ENCODE measurements around the gene APBB2. TPM values are rescaled to one million over a fixed set of nuclear protein-coding genes. Genes with fewer than 3 reads are reported as not detected.

APBB2 gene
- total and polyA plus RNA-seq, 3 experiments from 2014 or later, result 0.86 to 1.1 TPM; not detected in 1

DNA sequence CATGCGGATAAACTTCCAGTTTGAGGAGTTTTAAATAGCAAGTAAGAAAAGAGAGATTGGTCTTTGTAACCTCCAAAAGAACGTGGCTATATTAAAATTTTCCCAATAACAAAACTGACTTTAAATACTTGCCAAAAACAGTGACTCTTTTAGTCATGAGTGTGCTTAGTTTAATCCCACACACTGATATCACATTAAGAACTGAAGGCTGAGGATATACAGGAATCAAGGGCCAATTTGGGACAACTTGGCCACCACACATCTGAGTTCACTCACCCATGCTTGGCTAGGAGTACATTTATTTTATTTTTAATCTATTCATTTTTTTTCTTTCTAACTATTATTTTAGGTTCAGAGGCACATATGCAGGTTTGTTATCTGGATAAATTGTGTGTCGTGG lies 110.2 kb downstream of the APBB2 start:
- Histone ChIP-seq H3K36me3 (ENCODE audit: insufficient read depth, low read length) (no peaks in the 10 kb centered on the region), H3K9me3 (ENCODE audit: low read length) (no peaks in the 10 kb centered on the region), H3K27ac (ENCODE audit: low read depth, low read length) (no peak overlapping the region), H3K4me3 (ENCODE audit: low read length) (no peak overlapping the region), H3K4me1 (ENCODE audit: insufficient read depth, low read length) (no peaks in the 10 kb centered on the region), H3K27me3 (ENCODE audit: insufficient read depth, low read length, poor library complexity, severe bottlenecking) (no peaks in the 10 kb centered on the region)
- H3K9me3 Mint-ChIP-seq, result peaks cover 0 to 6% (median 0%) of the 10 kb centered on the region in 5 donors
- POLR2A ChIA-PET, result no interaction called here
- H3K27ac Mint-ChIP-seq, result no peak overlapping the region
- H3K4me3 Mint-ChIP-seq, result no peak overlapping the region
- no peaks in the 10 kb centered on the region for H3K27me3 Mint-ChIP-seq
- H3K4me1 Mint-ChIP-seq, result no peaks in the 10 kb centered on the region
- no peak for DNase-seq
- CTCF ChIA-PET, result no interaction called here
- no peaks in the 10 kb centered on the region for H3K36me3 Mint-ChIP-seq

DNA sequence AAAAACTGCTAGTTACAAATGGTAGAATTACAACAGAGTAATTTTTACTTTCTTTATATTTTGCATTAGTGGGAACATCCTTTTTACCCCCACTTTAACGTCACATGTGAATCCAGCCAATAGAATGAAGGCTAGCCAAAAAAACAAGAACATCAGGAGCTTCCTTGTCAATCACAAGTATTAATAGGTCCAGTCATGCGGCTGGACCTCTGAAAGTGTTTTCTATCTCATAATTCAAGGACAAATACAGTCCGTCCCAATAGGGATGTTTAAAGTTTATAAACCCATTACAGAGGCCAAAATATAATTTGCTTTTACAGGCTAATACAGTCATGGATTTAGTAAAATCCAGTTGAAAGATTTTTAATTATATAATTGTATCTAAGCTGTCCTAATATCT lies 110.7 kb downstream of the APBB2 start:
- H3K4me3 Mint-ChIP-seq, result no peak overlapping the region
- DNase-seq, result no peak
- no peak overlapping the region for H3K27ac Mint-ChIP-seq
- H3K9me3 Mint-ChIP-seq, result peaks cover 0 to 6% (median 0%) of the 10 kb centered on the region in 5 donors
- H3K27me3 ChIP-seq (ENCODE audit: insufficient read depth, low read length, poor library complexity, severe bottlenecking), result no peaks in the 10 kb centered on the region
- no peaks in the 10 kb centered on the region for H3K36me3 ChIP-seq (ENCODE audit: insufficient read depth, low read length)
- H3K27ac ChIP-seq (ENCODE audit: low read depth, low read length), result no peak overlapping the region
- no peaks in the 10 kb centered on the region for H3K9me3 ChIP-seq (ENCODE audit: low read length)
- no peaks in the 10 kb centered on the region for H3K4me1 ChIP-seq (ENCODE audit: insufficient read depth, low read length)
- no peaks in the 10 kb centered on the region for H3K36me3 Mint-ChIP-seq
- no peak overlapping the region for H3K4me3 ChIP-seq (ENCODE audit: low read length)
- POLR2A ChIA-PET, result no interaction called here
- H3K4me1 Mint-ChIP-seq, result no peaks in the 10 kb centered on the region
- CTCF ChIA-PET, result no interaction called here
- H3K27me3 Mint-ChIP-seq, result no peaks in the 10 kb centered on the region

DNA sequence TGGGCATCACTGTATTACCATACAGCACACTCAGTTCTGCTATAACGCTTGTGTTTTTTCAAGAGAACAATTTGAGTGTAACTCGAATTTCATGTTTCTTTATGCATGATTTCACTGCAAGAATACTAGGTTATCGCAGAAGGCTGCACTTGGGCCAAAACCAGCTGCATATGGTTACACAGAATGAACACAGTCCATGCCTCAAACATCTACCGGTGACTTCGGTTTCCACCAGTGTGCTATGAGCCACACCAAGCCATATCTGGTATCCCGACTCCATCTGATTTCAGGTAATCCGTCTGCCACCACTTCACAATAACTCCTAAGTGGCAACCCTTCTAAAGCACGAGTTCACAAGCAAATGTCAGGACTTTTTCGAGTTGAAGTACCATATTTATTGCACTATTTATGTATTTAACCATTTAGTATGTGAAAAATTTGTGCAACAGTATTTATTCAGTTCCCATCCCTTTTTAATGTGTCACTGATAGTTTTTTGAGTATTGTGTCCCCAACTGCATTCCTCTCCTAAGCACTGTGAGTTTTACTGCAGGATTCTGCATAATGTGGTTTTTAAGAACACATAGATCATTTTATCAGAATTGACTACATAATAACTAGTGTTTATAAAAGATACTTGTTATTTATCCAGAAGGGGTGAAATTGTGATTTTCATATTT lies 111.8 kb downstream of the APBB2 start:
- H3K4me1 Mint-ChIP-seq, result no peaks in the 10 kb centered on the region
- H3K27me3 ChIP-seq (ENCODE audit: insufficient read depth, low read length, poor library complexity, severe bottlenecking), result no peaks in the 10 kb centered on the region
- peaks cover 0 to 6% (median 0%) of the 10 kb centered on the region in 5 donors for H3K9me3 Mint-ChIP-seq
- ChIA-PET POLR2A (no interaction called here), CTCF (no interaction called here)
- no peaks in the 10 kb centered on the region for H3K36me3 ChIP-seq (ENCODE audit: insufficient read depth, low read length)
- H3K36me3 Mint-ChIP-seq, result no peaks in the 10 kb centered on the region
- no peak overlapping the region for H3K4me3 Mint-ChIP-seq
- H3K27me3 Mint-ChIP-seq, result peaks cover 0 to 1% of the 10 kb centered on the region in 2 donors
- DNase-seq, result no peak
- no peaks in the 10 kb centered on the region for H3K9me3 ChIP-seq (ENCODE audit: low read length)
- H3K4me1 ChIP-seq (ENCODE audit: insufficient read depth, low read length), result no peaks in the 10 kb centered on the region
- H3K27ac ChIP-seq (ENCODE audit: low read depth, low read length), result no peak overlapping the region
- no peak overlapping the region for H3K27ac Mint-ChIP-seq
- no peak overlapping the region for H3K4me3 ChIP-seq (ENCODE audit: low read length)

DNA sequence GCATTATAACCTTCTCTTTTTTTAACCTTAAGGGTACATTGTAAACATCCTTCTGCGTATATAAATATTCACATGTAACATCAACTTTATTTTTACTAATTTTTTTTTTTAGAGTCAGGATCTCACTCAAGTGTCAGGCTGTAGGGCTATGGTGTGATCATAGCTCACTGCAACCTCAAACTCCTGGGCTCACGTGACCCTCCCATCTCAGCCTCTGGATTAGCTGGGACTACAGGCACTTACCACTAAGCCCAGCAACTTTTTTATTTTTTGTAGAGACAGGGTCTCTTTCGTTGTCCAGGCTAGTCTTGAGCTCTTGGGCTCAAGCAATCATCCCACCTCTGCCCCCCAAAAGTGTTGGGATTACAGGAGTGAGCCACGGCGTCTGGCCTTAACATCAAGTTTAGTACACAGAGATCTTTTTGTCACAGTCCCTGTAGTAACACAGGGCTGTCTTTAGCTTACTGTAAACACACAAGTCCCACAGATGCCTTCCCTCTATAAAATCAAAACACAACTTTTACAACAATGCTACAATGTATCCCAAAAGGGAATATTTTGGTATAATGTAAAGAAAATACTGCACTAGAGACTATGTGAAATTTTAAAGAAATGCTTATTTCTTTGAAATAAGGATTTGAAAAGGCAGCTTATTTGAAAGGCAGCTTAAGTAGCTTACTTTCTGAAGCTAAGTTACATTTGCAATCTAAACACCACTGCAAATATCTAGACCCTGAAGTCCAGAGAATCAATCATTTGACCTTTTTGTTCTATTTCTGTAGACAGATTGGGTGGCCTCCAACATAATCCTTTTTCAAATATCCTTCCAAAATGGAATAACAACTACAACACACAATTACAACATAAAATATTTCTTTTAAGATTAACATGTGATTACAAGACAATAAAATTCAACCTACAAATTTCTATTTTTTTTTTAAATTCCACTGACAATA lies 116.0 kb downstream of the APBB2 start:
- Histone ChIP-seq H3K27ac (ENCODE audit: low read depth, low read length) (no peak overlapping the region), H3K9me3 (ENCODE audit: low read length) (no peaks in the 10 kb centered on the region), H3K27me3 (ENCODE audit: insufficient read depth, low read length, poor library complexity, severe bottlenecking) (no peaks in the 10 kb centered on the region), H3K4me3 (ENCODE audit: low read length) (no peak overlapping the region), H3K36me3 (ENCODE audit: insufficient read depth, low read length) (no peaks in the 10 kb centered on the region), H3K4me1 (ENCODE audit: insufficient read depth, low read length) (no peaks in the 10 kb centered on the region)
- Mint-ChIP-seq H3K36me3 (no peaks in the 10 kb centered on the region), H3K27me3 (peaks cover 0 to 5% of the 10 kb centered on the region in 2 donors), H3K4me3 (no peak overlapping the region), H3K27ac (no peak overlapping the region), H3K9me3 (peaks cover 0 to 2% (median 0%) of the 10 kb centered on the region in 5 donors), H3K4me1 (no peaks in the 10 kb centered on the region)
- POLR2A ChIA-PET, result no interaction called here
- no peak for DNase-seq
- CTCF ChIA-PET, result no interaction called here

DNA sequence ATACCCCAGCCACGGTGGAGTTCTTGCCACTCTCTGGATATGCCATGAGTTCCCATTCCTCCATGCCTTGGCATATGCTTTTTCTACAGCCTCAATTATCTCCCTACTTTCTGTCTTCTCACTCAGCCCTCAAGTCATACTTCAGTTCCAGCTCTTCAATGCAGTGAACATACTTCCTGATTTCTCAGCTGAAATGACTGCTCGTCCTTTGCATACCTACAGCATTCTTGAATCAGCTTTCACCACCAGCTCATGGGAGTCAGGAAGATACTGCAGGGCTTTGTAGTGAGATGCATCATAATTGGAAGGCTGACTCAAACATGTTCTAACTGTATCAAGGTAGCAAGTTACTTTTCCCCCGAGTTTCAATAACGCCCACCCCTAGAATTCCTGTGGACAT lies 118.4 kb downstream of the APBB2 start:
- H3K27ac Mint-ChIP-seq, result no peak overlapping the region
- DNase-seq, result no peak
- CTCF ChIA-PET, result no interaction called here

DNA sequence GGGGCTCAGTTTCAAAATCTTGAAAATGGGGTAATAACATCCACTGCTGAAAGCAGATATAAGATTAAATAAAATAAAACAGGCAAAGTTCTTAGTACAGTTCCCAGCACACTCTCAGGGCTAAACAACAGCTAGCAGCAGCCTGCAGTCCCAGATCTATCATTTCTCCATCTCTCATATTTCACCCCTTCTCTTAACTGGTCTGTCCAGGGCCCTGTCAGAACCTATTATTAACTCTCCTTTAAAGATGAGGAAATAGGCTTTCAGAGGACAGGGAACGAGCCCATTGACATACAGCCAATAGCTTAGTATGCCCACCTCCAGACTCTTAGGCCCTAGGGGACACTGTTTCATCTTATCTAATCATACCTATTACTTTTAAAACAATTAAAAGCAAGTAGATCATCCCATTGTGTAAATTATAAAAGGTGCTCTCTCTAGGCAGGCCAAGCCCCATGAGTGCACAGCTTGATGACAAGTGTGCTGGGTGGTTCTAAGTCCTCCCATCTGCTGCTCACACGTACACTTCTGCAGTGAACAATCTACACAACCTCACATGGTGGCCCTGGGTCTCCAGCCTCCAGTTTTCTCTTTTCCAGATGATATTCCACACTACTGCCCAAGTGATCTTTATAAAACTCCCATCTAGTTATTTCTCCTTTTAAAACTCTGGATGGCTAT lies 119.0 kb downstream of the APBB2 start:
- Histone ChIP-seq H3K27me3 (ENCODE audit: insufficient read depth, low read length, poor library complexity, severe bottlenecking) (no peaks in the 10 kb centered on the region), H3K36me3 (ENCODE audit: insufficient read depth, low read length) (no peaks in the 10 kb centered on the region), H3K4me3 (ENCODE audit: low read length) (no peak overlapping the region), H3K9me3 (ENCODE audit: low read length) (no peaks in the 10 kb centered on the region), H3K27ac (ENCODE audit: low read depth, low read length) (no peak overlapping the region), H3K4me1 (ENCODE audit: insufficient read depth, low read length) (no peaks in the 10 kb centered on the region)
- ChIA-PET POLR2A (no interaction called here), CTCF (no interaction called here)
- H3K4me3 Mint-ChIP-seq, result no peak overlapping the region
- H3K9me3 Mint-ChIP-seq, result peaks cover 0 to 6% (median 0%) of the 10 kb centered on the region in 5 donors
- H3K27ac Mint-ChIP-seq, result no peak overlapping the region
- peaks cover 0 to 5% of the 10 kb centered on the region in 2 donors for H3K27me3 Mint-ChIP-seq
- no peaks in the 10 kb centered on the region for H3K4me1 Mint-ChIP-seq
- no peaks in the 10 kb centered on the region for H3K36me3 Mint-ChIP-seq
- DNase-seq, result no peak

More for the DNA sequence above, 118.4 kb downstream of the APBB2 start:
- Mint-ChIP-seq H3K4me3 (no peak overlapping the region), H3K4me1 (no peaks in the 10 kb centered on the region), H3K27me3 (peaks cover 0 to 5% of the 10 kb centered on the region in 2 donors), H3K36me3 (no peaks in the 10 kb centered on the region), H3K9me3 (peaks cover 0 to 6% (median 0%) of the 10 kb centered on the region in 5 donors)
- H3K9me3 ChIP-seq (ENCODE audit: low read length), result no peaks in the 10 kb centered on the region
- no peaks in the 10 kb centered on the region for H3K27me3 ChIP-seq (ENCODE audit: insufficient read depth, low read length, poor library complexity, severe bottlenecking)
- no peaks in the 10 kb centered on the region for H3K4me1 ChIP-seq (ENCODE audit: insufficient read depth, low read length)
- H3K4me3 ChIP-seq (ENCODE audit: low read length), result no peak overlapping the region
- no peaks in the 10 kb centered on the region for H3K36me3 ChIP-seq (ENCODE audit: insufficient read depth, low read length)
- POLR2A ChIA-PET, result no interaction called here
- H3K27ac ChIP-seq (ENCODE audit: low read depth, low read length), result no peak overlapping the region

DNA sequence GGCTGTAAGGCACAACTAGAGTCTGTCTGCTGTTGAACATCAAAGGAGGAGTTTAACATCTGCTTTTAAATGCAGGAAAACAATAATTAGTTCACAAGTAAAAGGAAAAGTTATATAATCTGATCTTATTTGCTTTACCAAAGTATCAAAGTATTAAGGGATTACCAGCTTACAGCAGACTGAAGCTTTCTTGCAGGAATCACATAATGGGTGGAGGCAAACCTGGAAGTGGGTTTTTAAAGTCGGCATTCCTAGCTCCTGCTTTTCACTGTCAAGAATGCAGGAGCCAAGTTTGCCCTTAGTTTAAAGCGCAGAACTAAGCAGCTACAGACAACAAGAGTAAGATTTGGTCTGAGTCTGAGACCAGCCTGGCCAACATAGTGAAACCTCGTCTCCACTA lies 122.2 kb downstream of the APBB2 start:
- H3K27ac Mint-ChIP-seq, result no peak overlapping the region
- POLR2A ChIA-PET, result no interaction called here

DNA sequence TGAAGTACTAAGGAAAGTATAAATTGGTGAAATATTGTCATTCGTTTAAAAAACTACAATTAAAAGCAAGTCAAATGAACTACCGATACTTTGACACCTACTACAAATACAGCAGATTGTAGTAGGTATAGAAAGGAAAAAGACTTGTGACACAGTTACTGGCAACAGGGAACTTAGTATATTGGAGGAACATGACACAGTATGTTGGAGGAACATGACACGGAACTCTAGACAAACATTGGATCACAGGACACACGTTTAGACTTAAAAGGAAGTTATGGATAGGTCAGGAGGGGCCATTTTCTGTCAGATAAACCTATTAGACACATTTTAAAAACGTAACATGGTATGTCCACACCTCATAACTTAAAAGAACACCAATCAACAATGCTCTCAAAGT lies 132.5 kb downstream of the APBB2 start:
- no peaks in the 10 kb centered on the region for H3K4me1 ChIP-seq (ENCODE audit: insufficient read depth, low read length)
- no peak overlapping the region for H3K27ac ChIP-seq (ENCODE audit: low read depth, low read length)
- no peaks in the 10 kb centered on the region for H3K9me3 ChIP-seq (ENCODE audit: low read length)
- H3K27me3 ChIP-seq (ENCODE audit: insufficient read depth, low read length, poor library complexity, severe bottlenecking), result no peaks in the 10 kb centered on the region
- CTCF ChIA-PET, result no interaction called here
- H3K4me1 Mint-ChIP-seq, result no peaks in the 10 kb centered on the region
- H3K36me3 ChIP-seq (ENCODE audit: insufficient read depth, low read length), result no peaks in the 10 kb centered on the region
- no peak overlapping the region for H3K4me3 ChIP-seq (ENCODE audit: low read length)
- no peaks in the 10 kb centered on the region for H3K36me3 Mint-ChIP-seq
- POLR2A ChIA-PET, result no interaction called here
- H3K27me3 Mint-ChIP-seq, result peaks cover 0 to 4% of the 10 kb centered on the region in 2 donors
- H3K27ac Mint-ChIP-seq, result no peak overlapping the region
- peaks cover 0 to 11% (median 8%) of the 10 kb centered on the region in 5 donors for H3K9me3 Mint-ChIP-seq
- DNase-seq, result no peak
- H3K4me3 Mint-ChIP-seq, result no peak overlapping the region

More for the DNA sequence above, 122.2 kb downstream of the APBB2 start:
- Histone ChIP-seq H3K4me1 (ENCODE audit: insufficient read depth, low read length) (no peaks in the 10 kb centered on the region), H3K36me3 (ENCODE audit: insufficient read depth, low read length) (no peaks in the 10 kb centered on the region), H3K9me3 (ENCODE audit: low read length) (no peaks in the 10 kb centered on the region), H3K27me3 (ENCODE audit: insufficient read depth, low read length, poor library complexity, severe bottlenecking) (no peaks in the 10 kb centered on the region), H3K4me3 (ENCODE audit: low read length) (no peak overlapping the region), H3K27ac (ENCODE audit: low read depth, low read length) (no peak overlapping the region)
- no peak for DNase-seq
- CTCF ChIA-PET, result no interaction called here
- Mint-ChIP-seq H3K27me3 (peaks cover 0 to 4% of the 10 kb centered on the region in 2 donors), H3K36me3 (no peaks in the 10 kb centered on the region), H3K4me3 (no peak overlapping the region), H3K4me1 (no peaks in the 10 kb centered on the region), H3K9me3 (peaks cover 0 to 6% (median 0%) of the 10 kb centered on the region in 5 donors)
